MM.1S (cell line): Measurements from ENCODE around the gene GDF7.

Experiments
- CTCF ChIP-seq: fragments of 300-600 bp; sonication (generic); IDR thresholded peaks from 2 replicates; pipeline ENCODE4 v1.5.1; 2016; ENCODE audit warnings: antibody characterized with exemption, low read length, mixed read lengths
- EZH2phosphoT487 ChIP-seq: fragments of 300-600 bp; sonication (generic); IDR thresholded peaks from 2 replicates; pipeline ENCODE4 v1.6.1; 2018; ENCODE audit warnings: antibody characterized with exemption, low read length

- TF ChIP-seq CTCF (no peak), EZH2phosphoT487 (no peak)
These were observed 14.0 kb upstream of the GDF7 start for GRCh38 chr2:20652673-20653575.
